Thyroid gland (tissue), 4 donors: ENCODE results near the gene ITGAV. TPM values are rescaled to one million over a fixed set of nuclear protein-coding genes. Genes with fewer than 3 reads are reported as not detected.

Source experiments
- DNase-seq, 2 donors: peaks; one replicate each; pipeline ENCODE4 v3.0.0-alpha.2; 2019
- H3K27ac ChIP-seq, 3 donors: fragments of 200-600 bp; sonication (generic); 1 replicate in 2 of 3; 2 replicates in 1 of 3; pipeline ENCODE4 v1.5.1; 2016 to 2019; ENCODE audit warnings: mild to moderate bottlenecking in 1 of 3, moderate library complexity in 1 of 3
- H3K27me3 ChIP-seq: fragments of 200-600 bp; sonication (generic); one replicate; pipeline ENCODE4 v1.5.1; 2019
- H3K36me3 ChIP-seq, 2 donors: fragments of 200-600 bp; sonication (generic); one replicate each; pipeline ENCODE4 v1.5.1; 2016 to 2019
- H3K4me1 ChIP-seq, 2 donors: fragments of 200-600 bp; sonication (generic); one replicate each; pipeline ENCODE4 v1.5.1; 2017 to 2019
- H3K4me3 ChIP-seq, 3 donors: fragments of 200-600 bp; sonication (generic); replicated peaks in 1 of 3; 1 replicate in 2 of 3; 2 replicates in 1 of 3; pipeline ENCODE4 v1.5.1; 2016; ENCODE audit warnings: mild to moderate bottlenecking in 1 of 3
- H3K9me3 ChIP-seq: fragments of 200-600 bp; sonication (generic); one replicate; pipeline ENCODE4 v1.5.1; 2017
- CTCF ChIP-seq, 6 experiments: fragments of 200-600 bp in 3 of 6; fragments of 450-650 bp in 3 of 6; sonication (generic) in 3 of 6; IDR thresholded peaks; one replicate each; pipeline ENCODE4 v1.5.1; 2016 to 2019; ENCODE audit warnings: antibody characterized with exemption in 6 of 6, mild to moderate bottlenecking in 2 of 6, inconsistent platforms in 1 of 6, moderate library complexity in 1 of 6
- POLR2A ChIP-seq, 2 donors: fragments of 450-650 bp; IDR thresholded peaks; one replicate each; pipeline ENCODE4 v1.6.1; 2017; ENCODE audit warnings: antibody characterized with exemption in 2 of 2, mild to moderate bottlenecking in 2 of 2, moderate library complexity in 1 of 2
- WGBS, 2 donors: methylation state at CpG; one replicate each; pipeline ENCODE4 v1.1.5; 2017; 5-methylcytosine and 5-hydroxymethylcytosine counted together
- intact Hi-C: fragments of 100-400 bp; cut with DNase I; formaldehyde crosslinking; loops from one replicate; pipeline ENCODE4 v1.15.1; 2023
- total RNA-seq, 4 donors: library from RNA; depleted of rRNA; stranded (reverse); fragments of >200 nt; gene quantifications; one replicate each; pipeline ENCODE4 v1.2.3, GENCODE V29; 2016

ITGAV gene
- total RNA-seq, 4 donors from 2014 or later, result 136 to 186 (median 143) TPM

GRCh38 chr2:186590759-186591505 is 1.1 kb downstream of the ITGAV start:
- peak; percentile 25 to 48 for DNase-seq
- TF ChIP-seq POLR2A (IDR thresholded peaks at IDR 0.05), result peak in 1 of 2 donors; percentile 53
- no peak for TF ChIP-seq CTCF (IDR thresholded peaks at IDR 0.05)
- H3K9me3 ChIP-seq, result no peaks in the 10 kb centered on the region
- peak overlapping the region; percentile 96 to 99 (median 98) for H3K27ac ChIP-seq
- H3K36me3 ChIP-seq, result no peaks in the 10 kb centered on the region
- peaks cover 28 to 33% of the 10 kb centered on the region in 2 donors for H3K4me1 ChIP-seq
- 2% methylated on average over 17 of the region's 17 CpGs for WGBS, 2 donors
- H3K4me3 ChIP-seq, result peak overlapping the region; percentile 85 to 97 (median 90)
- no peaks in the 10 kb centered on the region for H3K27me3 ChIP-seq
- intact Hi-C loops, result no loop called here

GRCh38 chr2:186591506-186591890 is 1.6 kb downstream of the ITGAV start:
- H3K4me1 ChIP-seq, result peaks cover 34 to 36% of the 10 kb centered on the region in 2 donors
- TF ChIP-seq POLR2A (IDR thresholded peaks at IDR 0.05), result no peak
- no peak for TF ChIP-seq CTCF (IDR thresholded peaks at IDR 0.05)
- no peaks in the 10 kb centered on the region for H3K9me3 ChIP-seq
- WGBS, 2 donors, result 22 to 33% methylated on average over 3 of the region's 3 CpGs
- intact Hi-C loops, result no loop called here
- H3K4me3 ChIP-seq, result peak overlapping the region in 2 of 3 donors; percentile 14 to 85
- H3K27ac ChIP-seq, result peak overlapping the region; percentile 96 to 99 (median 98)
- H3K27me3 ChIP-seq, result no peaks in the 10 kb centered on the region
- H3K36me3 ChIP-seq, result no peaks in the 10 kb centered on the region
- no peak for DNase-seq

- 88 to 96% methylated on average over 5 of the region's 5 CpGs for WGBS, 2 donors
- intact Hi-C loops, result no loop called here
- H3K36me3 ChIP-seq, result no peaks in the 10 kb centered on the region
- no peak for DNase-seq
- H3K27me3 ChIP-seq, result no peaks in the 10 kb centered on the region
- H3K27ac ChIP-seq, result peak overlapping the region; percentile 96 to 99 (median 98)
- no peaks in the 10 kb centered on the region for H3K9me3 ChIP-seq
- no peak overlapping the region for H3K4me3 ChIP-seq
- no peak for TF ChIP-seq POLR2A (IDR thresholded peaks at IDR 0.05)
- no peak for TF ChIP-seq CTCF (IDR thresholded peaks at IDR 0.05)
- H3K4me1 ChIP-seq, result peaks cover 34 to 36% of the 10 kb centered on the region in 2 donors
Observed at GRCh38 chr2:186592137-186592875, 2.5 kb downstream of the ITGAV start.

- no peaks in the 10 kb centered on the region for H3K27me3 ChIP-seq
- no peak overlapping the region for H3K4me3 ChIP-seq
- TF ChIP-seq POLR2A (IDR thresholded peaks at IDR 0.05), result no peak
- no peak for TF ChIP-seq CTCF (IDR thresholded peaks at IDR 0.05)
- peak overlapping the region; percentile 88 to 99 (median 98) for H3K27ac ChIP-seq
- intact Hi-C loops, result no loop called here
- DNase-seq, result no peak
- no peaks in the 10 kb centered on the region for H3K9me3 ChIP-seq
- peaks cover 32 to 37% of the 10 kb centered on the region in 2 donors for H3K4me1 ChIP-seq
- 87 to 94% methylated on average over 3 of the region's 3 CpGs for WGBS, 2 donors
- no peaks in the 10 kb centered on the region for H3K36me3 ChIP-seq
Observed at GRCh38 chr2:186593523-186593922, 3.7 kb downstream of the ITGAV start.
